Measurements from ENCODE around the gene GPR173.

Gene GPR173

DNA sequence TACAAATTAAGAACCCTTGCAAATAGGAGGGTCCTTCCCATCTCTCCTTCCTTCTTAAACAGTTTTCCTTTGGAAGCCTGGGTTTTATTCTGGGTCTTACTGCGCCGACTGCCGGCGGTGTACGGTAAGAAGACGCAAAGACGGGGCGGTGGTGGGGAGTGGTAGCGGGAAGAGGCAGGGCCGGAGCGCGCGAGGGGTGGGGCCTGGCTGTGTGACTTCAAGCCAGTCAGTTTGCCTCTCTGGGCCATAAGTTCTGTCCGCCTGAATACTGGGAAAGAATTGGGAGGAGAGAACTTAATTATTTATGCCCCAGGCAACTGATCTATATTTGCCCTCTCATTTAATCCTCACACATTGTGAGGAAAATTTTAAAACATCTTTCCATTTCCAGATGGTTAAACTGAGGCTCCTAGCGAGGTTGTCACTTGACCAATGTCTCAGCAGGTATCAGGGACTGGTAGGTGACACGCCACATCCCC, 44.6 kb downstream of the GPR173 start:
- TF ChIP-seq RAD21 (IDR thresholded peaks at IDR 0.05; ENCODE audit: low read depth) (peak; percentile 54), CREB1 (IDR thresholded peaks at IDR 0.05; ENCODE audit: low read depth) (no peak)

GRCh38 chrX:53093748-53094581, 45.4 kb downstream of the GPR173 start, which contains the start of gene KANTR:
Gene KANTR, plus strand, starts transcription at chrX:53094142. Its CDS starts 30,131 bp downstream, at chrX:53124273.
- no peak for TF ChIP-seq REST (IDR thresholded peaks at IDR 0.05; ENCODE audit: low read depth)
- TF ChIP-seq EGR1 (IDR thresholded peaks at IDR 0.05), result no peak
- TF ChIP-seq EP300 (IDR thresholded peaks at IDR 0.05; ENCODE audit: borderline replicate concordance), result no peak
- no peak for TF ChIP-seq CEBPB (IDR thresholded peaks at IDR 0.05)
- no peak for TF ChIP-seq TEAD4 (IDR thresholded peaks at IDR 0.05)
- 0 out of 2 replicates have a peak, but pooled peaks have one; percentile 49 for TF ChIP-seq FOXM1 (IDR thresholded peaks at IDR 0.05; ENCODE audit: borderline replicate concordance, low read depth)
- TF ChIP-seq RAD21 (IDR thresholded peaks at IDR 0.05; ENCODE audit: low read depth), result no peak
- TF ChIP-seq, protein P1, sequence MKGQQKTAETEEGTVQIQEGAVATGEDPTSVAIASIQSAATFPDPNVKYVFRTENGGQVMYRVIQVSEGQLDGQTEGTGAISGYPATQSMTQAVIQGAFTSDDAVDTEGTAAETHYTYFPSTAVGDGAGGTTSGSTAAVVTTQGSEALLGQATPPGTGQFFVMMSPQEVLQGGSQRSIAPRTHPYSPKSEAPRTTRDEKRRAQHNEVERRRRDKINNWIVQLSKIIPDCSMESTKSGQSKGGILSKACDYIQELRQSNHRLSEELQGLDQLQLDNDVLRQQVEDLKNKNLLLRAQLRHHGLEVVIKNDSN (IDR thresholded peaks at IDR 0.05), result peak; percentile 89
- TF ChIP-seq TAF1 (IDR thresholded peaks at IDR 0.05; ENCODE audit: low read depth), result peak; percentile 33; the same call in 1 of the 2 replicates
- TF ChIP-seq MAX (IDR thresholded peaks at IDR 0.05), result peak; percentile 66
- no peak for TF ChIP-seq NFIC (IDR thresholded peaks at IDR 0.05)
- TF ChIP-seq ZBTB7A (IDR thresholded peaks at IDR 0.05; ENCODE audit: low read depth), result no peak
- TF ChIP-seq YY1 (IDR thresholded peaks at IDR 0.05; ENCODE audit: low read depth), result no peak
- TF ChIP-seq CREB1 (IDR thresholded peaks at IDR 0.05; ENCODE audit: low read depth), result no peak
- TF ChIP-seq TCF12 (IDR thresholded peaks at IDR 0.05; ENCODE audit: low read depth), result no peak; the same call in 1 of the 2 replicates

DNA sequence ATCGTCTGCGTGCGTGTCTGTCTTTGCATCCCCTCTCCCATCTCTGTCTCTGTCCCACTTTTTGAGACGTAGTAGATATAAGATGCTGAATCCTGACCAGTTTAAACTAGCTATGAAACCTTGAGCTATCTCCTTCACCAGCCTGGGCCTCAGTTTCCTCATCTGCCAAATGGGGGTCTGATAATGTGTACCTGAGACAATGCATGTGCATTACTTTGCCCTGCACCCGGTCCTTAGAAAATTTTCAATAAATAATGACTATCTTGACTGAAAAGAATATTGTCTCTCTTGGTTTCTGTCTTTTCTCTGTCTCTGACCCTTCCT, 46.0 kb downstream of the GPR173 start:
- TF ChIP-seq, protein P1 (IDR thresholded peaks at IDR 0.05), result no peak
- TF ChIP-seq TEAD4 (IDR thresholded peaks at IDR 0.05) (no peak), FOXM1 (IDR thresholded peaks at IDR 0.05; ENCODE audit: borderline replicate concordance, low read depth) (no peak), REST (IDR thresholded peaks at IDR 0.05; ENCODE audit: low read depth) (no peak)

DNA sequence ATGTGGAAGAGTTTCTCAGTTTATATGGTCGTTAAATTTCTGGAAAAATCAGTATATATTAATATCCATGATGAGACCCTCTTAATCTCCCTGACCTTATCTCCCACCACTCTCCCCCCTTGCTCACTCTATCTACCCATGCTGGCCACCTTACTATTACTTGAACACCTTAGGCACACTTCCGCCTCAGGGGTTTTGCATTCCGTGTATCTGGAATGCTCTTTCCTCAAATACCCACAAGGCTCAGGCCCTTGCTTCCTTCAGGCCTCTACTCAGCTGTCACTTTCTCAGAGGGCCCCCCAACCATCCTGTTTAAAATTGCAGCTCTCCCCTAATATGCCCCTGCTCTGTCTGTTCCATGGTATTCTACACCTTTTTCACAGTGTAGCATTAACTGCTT, 47.2 kb downstream of the GPR173 start:
- TF ChIP-seq TCF12 (IDR thresholded peaks at IDR 0.05; ENCODE audit: low read depth) (no peak), TAF1 (IDR thresholded peaks at IDR 0.05; ENCODE audit: low read depth) (no peak), CEBPB (IDR thresholded peaks at IDR 0.05) (no peak), EGR1 (IDR thresholded peaks at IDR 0.05) (no peak), RAD21 (IDR thresholded peaks at IDR 0.05; ENCODE audit: low read depth) (no peak), REST (IDR thresholded peaks at IDR 0.05; ENCODE audit: low read depth) (no peak), EP300 (IDR thresholded peaks at IDR 0.05; ENCODE audit: borderline replicate concordance) (no peak), ZBTB7A (IDR thresholded peaks at IDR 0.05; ENCODE audit: low read depth) (no peak)
